Measurements from ENCODE around the gene GNG11. TPM values are rescaled to one million over a fixed set of nuclear protein-coding genes. Genes with fewer than 3 reads are reported as not detected.

Gene GNG11
- total and polyA plus RNA-seq, 8 donors = 15.6 to 54.5 (median 46.5) TPM

DNA sequence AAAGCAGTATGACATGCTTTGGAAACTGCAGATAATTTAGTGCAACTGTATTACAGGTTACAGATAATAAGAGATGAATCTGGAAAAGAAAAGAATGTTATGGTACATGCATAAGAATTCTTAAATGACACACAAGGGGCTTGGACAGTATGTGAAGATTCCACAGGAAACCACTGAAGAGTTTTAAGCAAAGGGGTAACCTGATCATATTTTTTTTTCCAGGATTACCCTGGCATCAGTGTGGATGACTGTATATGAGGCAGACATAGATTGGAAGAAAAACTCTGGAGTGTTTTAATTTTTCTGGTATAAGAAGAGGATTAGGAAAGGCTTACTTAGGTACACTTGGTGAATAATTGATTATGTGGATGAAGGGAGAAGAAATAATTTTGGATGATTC, 39.1 kb upstream of the GNG11 start:
- intact Hi-C loops (cut with DNase I) = no loop called here
- no peaks in the 10 kb centered on the region for H3K27me3 ChIP-seq

DNA sequence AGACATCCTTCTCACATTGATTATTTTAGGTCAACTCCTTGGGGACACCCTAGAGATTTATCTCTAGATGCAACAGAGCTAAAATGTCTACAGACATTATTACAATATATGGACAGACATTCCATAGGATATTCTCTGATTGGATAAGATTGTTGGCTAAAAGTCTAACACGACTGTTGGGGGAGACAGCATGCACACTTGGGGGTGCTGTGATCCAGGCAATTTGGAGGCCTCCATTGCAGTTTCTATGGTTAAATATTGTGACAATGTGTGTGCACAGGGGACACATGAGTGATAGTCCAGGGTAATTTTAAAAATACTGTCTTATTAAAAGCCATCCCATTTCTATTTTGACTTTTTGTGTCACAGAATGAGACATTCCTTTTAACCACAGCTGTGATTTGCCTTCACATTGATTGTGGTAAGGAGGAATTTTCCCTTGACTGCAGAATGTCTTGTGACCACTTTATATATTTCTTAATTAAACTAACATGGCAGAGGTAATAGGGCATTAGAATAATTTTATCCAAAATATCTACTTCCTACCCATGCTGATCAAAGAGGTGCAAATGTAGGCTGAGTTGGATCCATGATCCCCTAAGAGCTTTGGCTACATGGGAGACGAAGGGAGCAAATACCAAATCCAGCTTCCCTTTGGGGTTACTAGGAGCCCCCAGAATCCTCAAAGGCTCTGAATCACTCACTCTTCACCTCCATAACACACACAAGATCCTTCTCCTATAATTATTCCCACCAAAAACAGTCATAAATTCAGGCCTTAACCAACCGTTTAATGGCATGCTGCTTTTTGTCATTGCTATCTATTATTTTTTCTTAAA, 38.2 kb upstream of the GNG11 start:
- TF ChIP-seq, protein P1, sequence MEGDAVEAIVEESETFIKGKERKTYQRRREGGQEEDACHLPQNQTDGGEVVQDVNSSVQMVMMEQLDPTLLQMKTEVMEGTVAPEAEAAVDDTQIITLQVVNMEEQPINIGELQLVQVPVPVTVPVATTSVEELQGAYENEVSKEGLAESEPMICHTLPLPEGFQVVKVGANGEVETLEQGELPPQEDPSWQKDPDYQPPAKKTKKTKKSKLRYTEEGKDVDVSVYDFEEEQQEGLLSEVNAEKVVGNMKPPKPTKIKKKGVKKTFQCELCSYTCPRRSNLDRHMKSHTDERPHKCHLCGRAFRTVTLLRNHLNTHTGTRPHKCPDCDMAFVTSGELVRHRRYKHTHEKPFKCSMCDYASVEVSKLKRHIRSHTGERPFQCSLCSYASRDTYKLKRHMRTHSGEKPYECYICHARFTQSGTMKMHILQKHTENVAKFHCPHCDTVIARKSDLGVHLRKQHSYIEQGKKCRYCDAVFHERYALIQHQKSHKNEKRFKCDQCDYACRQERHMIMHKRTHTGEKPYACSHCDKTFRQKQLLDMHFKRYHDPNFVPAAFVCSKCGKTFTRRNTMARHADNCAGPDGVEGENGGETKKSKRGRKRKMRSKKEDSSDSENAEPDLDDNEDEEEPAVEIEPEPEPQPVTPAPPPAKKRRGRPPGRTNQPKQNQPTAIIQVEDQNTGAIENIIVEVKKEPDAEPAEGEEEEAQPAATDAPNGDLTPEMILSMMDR (IDR thresholded peaks at IDR 0.05) = no peak
- H3K27ac ChIP-seq = no peak overlapping the region
- intact Hi-C loops (cut with DNase I) = no loop called here
- no peak overlapping the region for H3K4me3 ChIP-seq
- peaks cover 0 to 4% of the 10 kb centered on the region in 2 donors for H3K9me3 ChIP-seq
- DNase-seq (no peak), ATAC-seq (no peak)
- no peaks in the 10 kb centered on the region for H3K36me3 ChIP-seq
- no peaks in the 10 kb centered on the region for H3K27me3 ChIP-seq
- no peaks in the 10 kb centered on the region for H3K4me1 ChIP-seq

More for the DNA sequence above, 39.1 kb upstream of the GNG11 start:
- DNase-seq (no peak), ATAC-seq (no peak)
- TF ChIP-seq, protein P1 (IDR thresholded peaks at IDR 0.05) = no peak
- Histone ChIP-seq H3K27ac (no peak overlapping the region), H3K4me3 (no peak overlapping the region), H3K9me3 (peaks cover 0 to 4% of the 10 kb centered on the region in 2 donors), H3K36me3 (no peaks in the 10 kb centered on the region), H3K4me1 (no peaks in the 10 kb centered on the region)

DNA sequence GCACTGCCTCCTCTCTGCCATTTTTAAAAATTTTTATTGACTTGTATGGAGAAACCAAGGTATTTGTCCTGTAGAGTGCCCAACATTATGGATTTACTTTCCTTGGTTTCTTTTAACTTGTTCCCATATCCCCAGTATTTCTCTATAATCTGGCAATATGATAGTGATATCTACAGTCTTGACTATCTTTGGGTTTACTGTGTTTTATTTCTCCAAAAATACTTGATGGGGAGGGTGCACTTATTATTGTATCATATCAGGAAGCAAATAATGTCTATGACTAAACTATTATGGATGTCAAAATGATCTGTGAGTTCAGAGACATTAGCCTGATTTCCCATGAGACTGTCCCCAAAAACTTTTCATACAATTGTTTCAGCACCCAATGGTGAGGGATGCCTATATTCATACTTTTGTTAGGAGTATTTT, 37.6 kb upstream of the GNG11 start:
- no peaks in the 10 kb centered on the region for H3K4me1 ChIP-seq
- DNase-seq = no peak
- H3K27ac ChIP-seq = no peak overlapping the region
- H3K27me3 ChIP-seq = peaks cover 0 to 4% of the 10 kb centered on the region in 2 donors
- H3K36me3 ChIP-seq = no peaks in the 10 kb centered on the region
- TF ChIP-seq, protein P1 (IDR thresholded peaks at IDR 0.05) = no peak
- peaks cover 0 to 4% of the 10 kb centered on the region in 2 donors for H3K9me3 ChIP-seq
- ATAC-seq = no peak
- intact Hi-C loops (cut with DNase I) = no loop called here
- H3K4me3 ChIP-seq = no peak overlapping the region

DNA sequence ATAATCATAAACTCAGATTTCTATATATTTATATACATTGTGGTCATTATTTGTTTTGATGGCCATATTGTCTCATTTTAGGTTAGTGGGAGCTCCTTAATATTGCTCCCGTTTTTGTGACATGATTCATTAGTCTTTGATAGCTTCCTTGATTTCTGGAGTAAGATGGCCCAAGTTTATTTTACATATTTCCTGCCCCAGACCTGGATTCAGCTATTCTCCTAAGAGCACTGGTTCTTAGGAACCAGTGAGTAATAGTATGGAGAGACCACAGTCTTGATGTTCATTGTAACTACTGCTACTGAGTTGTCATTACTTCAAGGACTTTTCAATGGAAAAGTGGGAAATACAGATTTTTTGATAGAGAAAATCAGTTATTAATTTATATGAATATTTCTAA, 37.0 kb upstream of the GNG11 start:
- Histone ChIP-seq H3K36me3 (no peaks in the 10 kb centered on the region), H3K27ac (no peak overlapping the region), H3K9me3 (peaks cover 0 to under 1% of the 10 kb centered on the region in 2 donors), H3K4me1 (peaks cover 0 to under 1% of the 10 kb centered on the region in 2 donors), H3K4me3 (no peak overlapping the region), H3K27me3 (peaks cover 0 to 11% of the 10 kb centered on the region in 2 donors)
- ATAC-seq (no peak), DNase-seq (no peak)
- intact Hi-C loops (cut with DNase I) = no loop called here
- TF ChIP-seq, protein P1 (IDR thresholded peaks at IDR 0.05) = no peak

DNA sequence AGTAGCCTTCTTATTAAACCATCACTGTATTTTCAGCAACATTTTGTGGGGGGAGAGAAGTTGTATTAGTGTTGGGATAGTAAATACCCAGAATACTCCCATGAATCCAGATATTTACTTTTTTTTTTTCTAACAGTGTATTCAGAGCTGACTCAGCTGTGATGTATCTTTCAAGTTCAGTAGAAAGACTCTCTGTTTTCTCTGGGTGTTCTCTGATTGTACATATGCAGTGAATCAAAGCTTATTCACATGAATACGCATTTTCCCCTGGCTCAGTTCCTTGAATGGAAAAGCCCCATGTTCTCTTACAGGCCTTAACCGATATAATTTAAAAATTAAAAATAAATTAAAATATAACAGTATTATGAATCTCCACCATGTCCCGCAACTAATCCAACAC, 32.3 kb upstream of the GNG11 start:
- TF ChIP-seq, protein P1 (IDR thresholded peaks at IDR 0.05) = no peak
- no peak overlapping the region for H3K4me3 ChIP-seq
- no peak for DNase-seq
- no peaks in the 10 kb centered on the region for H3K36me3 ChIP-seq
- H3K4me1 ChIP-seq = peaks cover 0 to 2% of the 10 kb centered on the region in 2 donors
- H3K9me3 ChIP-seq = no peaks in the 10 kb centered on the region
- intact Hi-C loops (cut with DNase I) = no loop called here
- no peak overlapping the region for H3K27ac ChIP-seq
- H3K27me3 ChIP-seq = peaks cover 8 to 43% of the 10 kb centered on the region in 2 donors
- ATAC-seq = no peak

Data from left lung (tissue), 10 donors.